Activated CD4-positive, alpha-beta T cell treated with anti-CD3 and anti-CD28 coated beads, Interleukin-2, amount 50 U/mL, for 4 hours (primary cell): Measurements from ENCODE around the gene NSUN2.
"Not testable (repeated sequence)": the region's sequence is repeated elsewhere in the genome, so short reads cannot be mapped to it uniquely, and the experiment has no call there.

ENCODE experiments used
- DNase-seq, 2 experiments: peaks; one replicate each; pipeline ENCODE4 v3.0.0-alpha.2; 2020

Gene NSUN2

GRCh38 chr5:6632888-6633468 lies at the start of gene NSUN2, which contains the start of gene SRD5A1:
TSS of gene NSUN2 (minus strand) at chr5:6633044. CDS start at chr5:6632979, 65 bp downstream.
TSS of gene SRD5A1 (plus strand) at chr5:6633440. CDS start at chr5:6633577, 137 bp downstream.
- DNase-seq = peak; percentile 84 to 89

DNA sequence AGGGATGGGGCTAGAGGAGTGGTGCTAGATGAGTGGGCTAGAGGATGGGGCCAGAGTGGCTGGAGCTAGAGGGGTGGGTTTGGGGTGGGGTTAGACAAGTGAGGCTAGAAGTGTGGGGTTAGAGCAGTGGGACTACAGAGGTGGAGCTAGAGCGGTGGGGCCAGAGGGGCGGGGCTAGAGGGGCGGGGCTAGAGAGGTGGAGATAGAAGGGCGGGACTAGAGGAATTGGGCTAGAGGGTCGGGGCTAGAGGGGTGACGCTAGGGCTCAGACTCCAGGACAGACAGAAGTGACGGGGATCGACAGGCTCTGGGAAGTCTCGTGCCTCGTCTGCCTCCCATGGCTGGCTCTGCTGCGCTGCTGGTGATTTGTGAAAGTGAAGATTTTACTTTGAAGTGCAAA lies 49.4 kb upstream of the NSUN2 start:
- DNase-seq = no peak

- no peak for DNase-seq
These were observed 48.8 kb upstream of the NSUN2 start for GRCh38 chr5:6681682-6682081.

GRCh38 chr5:6680922-6681321 lies 48.1 kb upstream of the NSUN2 start:
- DNase-seq = no peak

- no peak for DNase-seq
These were observed 45.5 kb upstream of the NSUN2 start for GRCh38 chr5:6678385-6678784.

DNA sequence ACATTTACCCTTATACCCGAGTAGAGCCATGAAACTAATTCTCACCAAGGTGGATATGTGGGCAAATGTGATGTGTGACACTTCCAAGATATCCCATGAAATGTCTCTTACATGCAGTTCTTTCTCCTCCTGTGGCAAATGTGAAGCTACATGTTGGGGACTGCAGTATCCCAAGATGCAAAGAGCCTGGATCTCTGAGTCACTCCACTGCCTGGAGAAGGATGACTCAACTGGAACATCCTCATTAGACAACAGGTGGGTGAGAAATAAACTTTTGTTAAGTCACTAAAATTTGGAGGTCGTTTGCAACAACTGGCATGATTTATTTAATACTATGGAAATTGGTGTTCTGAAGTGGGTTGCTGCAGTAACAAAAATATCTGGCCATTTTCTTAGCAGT lies 43.9 kb upstream of the NSUN2 start:
- no peak for DNase-seq

DNA sequence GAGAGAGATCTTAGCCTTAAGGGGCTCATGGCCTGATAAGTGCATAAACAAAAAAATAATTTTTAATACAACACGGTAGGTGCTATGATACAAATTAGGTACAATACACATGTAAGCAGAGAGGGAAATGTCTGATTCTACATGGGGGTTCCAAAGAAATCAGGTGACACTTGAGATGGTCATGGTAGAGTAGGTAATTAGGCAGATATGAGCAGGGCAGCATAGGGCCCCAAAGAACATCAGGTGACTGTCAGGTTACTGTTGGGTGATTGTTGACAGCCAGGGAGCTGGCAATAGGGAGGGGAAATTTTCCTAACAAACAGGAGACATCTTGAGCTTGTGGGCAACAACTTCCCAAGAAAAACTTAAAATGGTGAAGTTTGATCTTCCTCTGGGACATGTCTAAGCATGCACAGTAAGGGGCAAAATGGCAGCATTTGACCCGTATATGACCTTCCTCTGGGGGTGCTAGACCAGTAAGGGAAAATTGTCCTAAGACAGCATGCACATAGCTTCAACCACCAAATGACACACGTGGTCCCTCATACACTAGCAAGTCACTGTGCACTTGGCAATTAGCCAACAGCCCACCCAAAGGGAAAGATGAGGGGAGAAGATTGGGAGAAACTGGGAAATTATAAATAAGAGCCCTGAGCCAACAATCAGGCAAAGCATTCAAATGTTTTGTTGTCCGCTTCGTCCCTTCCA lies 43.1 kb upstream of the NSUN2 start:
- DNase-seq = no peak

- no peak for DNase-seq
These were observed 42.0 kb upstream of the NSUN2 start for GRCh38 chr5:6674886-6675285.

- no peak for DNase-seq
These were observed 41.6 kb upstream of the NSUN2 start for GRCh38 chr5:6674421-6674820.

DNA sequence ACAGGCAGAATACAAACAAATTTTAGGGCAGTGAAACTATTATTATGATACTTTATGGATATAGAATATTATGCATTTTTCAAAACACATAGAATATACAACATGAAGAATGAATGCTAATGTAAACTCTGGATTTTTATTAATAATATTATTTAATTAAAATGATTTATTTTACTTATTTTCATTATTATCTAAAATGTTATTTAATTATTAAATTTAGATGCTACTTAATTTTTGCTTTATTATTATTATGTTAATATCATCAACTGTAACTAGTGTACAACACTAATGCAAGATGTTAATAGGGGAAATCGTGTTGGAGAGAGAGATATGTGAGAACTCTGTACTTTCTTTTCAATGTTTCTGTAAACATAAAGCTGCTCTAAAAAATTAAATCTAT lies 41.1 kb upstream of the NSUN2 start:
- no peak for DNase-seq

- no peak for DNase-seq
These were observed 40.2 kb upstream of the NSUN2 start for GRCh38 chr5:6673031-6673430.

- DNase-seq = not testable (repeated sequence)
These were observed 35.9 kb upstream of the NSUN2 start for GRCh38 chr5:6668717-6669116.

- DNase-seq = no peak
These were observed 34.8 kb upstream of the NSUN2 start for GRCh38 chr5:6667648-6668047.

DNA sequence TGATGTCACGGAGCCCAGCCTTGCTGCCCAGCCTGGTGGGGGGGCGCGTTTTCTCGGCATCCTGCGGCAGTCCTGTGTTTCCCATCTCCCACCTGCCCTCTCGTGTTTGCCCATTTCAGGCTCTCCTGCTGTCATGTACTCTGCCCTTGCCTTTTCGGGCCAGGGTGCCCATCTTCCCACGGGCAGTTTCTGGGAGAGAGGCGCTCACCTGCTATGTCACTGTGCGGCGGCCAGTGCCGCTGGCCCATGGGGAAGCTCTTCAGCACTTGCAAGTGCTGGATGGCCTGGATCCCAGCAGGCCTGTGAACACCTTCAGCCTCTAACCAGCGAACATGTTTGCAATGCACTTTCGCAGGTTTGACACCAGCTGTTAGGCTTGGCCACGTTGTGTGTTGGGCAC lies 33.9 kb upstream of the NSUN2 start:
- no peak for DNase-seq

DNA sequence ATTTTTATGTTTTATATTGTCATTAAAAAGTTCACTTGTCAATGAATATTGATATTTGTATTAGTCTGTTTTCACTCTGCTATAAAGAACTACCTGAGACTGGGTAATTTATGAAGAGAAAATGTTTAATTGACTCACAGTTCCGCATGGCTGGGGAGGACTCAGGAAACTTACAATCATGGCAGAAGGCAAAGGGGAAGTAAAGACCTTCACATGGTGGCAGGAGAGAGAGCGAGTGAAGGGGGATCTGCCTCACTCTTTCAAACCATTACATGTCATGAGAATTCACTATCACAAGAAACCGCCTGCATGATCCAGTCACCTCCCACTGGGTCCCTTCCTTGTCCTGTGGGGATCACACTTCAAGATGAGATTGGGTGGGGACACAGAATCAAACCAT lies 27.8 kb upstream of the NSUN2 start:
- no peak for DNase-seq

DNA sequence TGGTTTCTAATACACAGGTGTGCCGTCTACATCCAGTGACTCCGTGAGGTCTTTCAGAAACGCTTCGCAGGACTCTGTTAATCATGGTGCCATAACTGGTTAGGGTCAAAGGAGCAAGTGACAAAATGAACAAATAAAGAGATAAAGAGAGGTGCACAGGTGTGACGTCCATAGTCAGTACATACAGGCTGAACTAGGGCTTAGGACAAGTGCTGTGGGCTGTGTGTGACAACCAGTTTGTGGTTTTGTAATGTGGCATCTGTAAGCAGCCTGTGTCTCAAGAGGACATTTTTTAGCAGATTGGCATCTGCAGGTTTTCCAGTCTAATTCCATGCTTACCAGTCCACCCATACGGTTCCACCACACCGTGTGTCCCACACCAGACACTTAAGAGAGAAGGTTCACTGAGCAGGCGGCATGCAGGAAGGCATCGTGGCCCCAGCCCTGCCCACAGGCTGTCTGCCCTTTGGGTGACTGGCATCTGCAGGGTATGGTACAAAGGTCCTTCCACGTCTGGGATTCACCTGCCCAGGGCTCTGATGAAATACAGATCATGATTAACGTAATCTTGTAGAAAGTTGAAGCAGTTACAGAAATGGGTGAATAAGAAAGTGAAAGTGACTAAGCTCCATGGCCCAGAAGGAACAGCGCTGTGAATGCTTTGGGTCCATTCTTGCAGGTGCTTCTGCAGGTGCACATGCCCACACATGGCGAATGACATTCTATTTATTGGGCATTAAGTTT lies 27.3 kb upstream of the NSUN2 start:
- DNase-seq = no peak

GRCh38 chr5:6656680-6657079 lies 23.8 kb upstream of the NSUN2 start:
- DNase-seq = no peak

- DNase-seq = no peak
These were observed 22.6 kb upstream of the NSUN2 start for GRCh38 chr5:6655432-6655831.

GRCh38 chr5:6652025-6652424 lies 19.2 kb upstream of the NSUN2 start:
- no peak for DNase-seq

DNA sequence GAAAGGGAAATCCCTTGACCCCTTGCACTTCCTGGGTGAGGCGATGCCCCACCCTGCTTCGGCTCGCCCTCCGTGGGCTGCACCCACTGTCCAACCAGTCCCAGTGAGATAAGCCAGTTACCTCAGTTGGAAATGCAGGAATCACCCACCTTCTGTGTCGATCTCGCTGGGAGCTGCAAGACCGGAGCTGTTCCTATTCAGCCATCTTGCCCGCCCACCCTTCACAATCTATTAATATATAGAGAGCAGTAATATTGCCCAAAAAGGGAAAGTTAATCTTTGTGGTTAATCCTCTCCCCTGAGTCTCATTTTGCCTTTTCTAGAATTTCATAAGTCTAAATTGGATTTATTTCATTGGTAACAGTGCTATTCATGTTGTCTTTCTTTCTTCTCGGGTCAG lies 16.8 kb upstream of the NSUN2 start:
- no peak for DNase-seq

DNA sequence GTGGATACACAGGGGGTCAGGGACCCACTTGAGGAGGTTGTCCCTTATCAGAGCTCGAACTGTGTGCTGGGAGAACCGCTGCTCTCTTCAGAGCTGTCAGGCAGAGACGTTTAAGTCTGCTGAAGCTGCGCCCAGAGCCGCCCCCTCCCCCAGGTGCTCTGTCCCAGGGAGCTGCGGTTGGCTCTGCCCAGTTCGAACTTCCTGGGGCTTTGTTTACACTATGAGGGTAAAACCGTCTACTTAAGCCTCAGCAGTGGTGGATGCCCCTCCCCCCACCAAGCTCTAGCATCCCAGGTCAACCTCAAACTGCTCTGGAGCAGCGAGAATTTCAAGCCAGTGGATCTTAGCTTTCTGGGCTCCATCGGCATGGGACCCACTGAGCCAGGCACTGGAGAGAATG lies 16.3 kb upstream of the NSUN2 start:
- no peak for DNase-seq

GRCh38 chr5:6645571-6646362 lies 12.9 kb upstream of the NSUN2 start:
- not testable (repeated sequence) for DNase-seq

GRCh38 chr5:6644794-6645241 lies 12.0 kb upstream of the NSUN2 start:
- no peak for DNase-seq
